GM12878 (cell line): Measurements from ENCODE around the gene GUCY1A2. TPM values are rescaled to one million over a fixed set of nuclear protein-coding genes. Genes with fewer than 3 reads are reported as not detected.
A peak's percentile ranks its signal among the peaks of the same experiment; 100 is the strongest.

Source experiments
- BCL11A ChIP-seq: IDR thresholded peaks from 2 replicates; pipeline ENCODE4 v1.6.1; 2011; ENCODE audit warnings: low read depth, low read length
- BCL3 ChIP-seq: IDR thresholded peaks from 2 replicates; pipeline ENCODE4 v1.6.1; 2011; ENCODE audit warnings: borderline replicate concordance, low read depth, mild to moderate bottlenecking, moderate library complexity, low read length; ENCODE audit not compliant: insufficient read depth, poor library complexity, severe bottlenecking
- CBX5 ChIP-seq: sonication (generic); IDR thresholded peaks from 2 replicates; pipeline ENCODE4 v1.6.1; 2016; ENCODE audit warnings: low read depth, moderate library complexity, mild to moderate bottlenecking, inconsistent platforms
- MTA2 ChIP-seq: fragments of 450-650 bp; IDR thresholded peaks from 2 replicates; pipeline ENCODE4 v1.6.1; 2016; ENCODE audit warnings: low read depth, mild to moderate bottlenecking, moderate library complexity
- PAX5 ChIP-seq: IDR thresholded peaks from 2 replicates; pipeline ENCODE4 v1.6.1; 2011; ENCODE audit warnings: low read depth, low read length, borderline replicate concordance
- SKIL ChIP-seq: fragments of 450-650 bp; IDR thresholded peaks from 2 replicates; pipeline ENCODE4 v1.6.1; 2017; ENCODE audit warnings: mild to moderate bottlenecking, low read depth, inconsistent platforms; ENCODE audit not compliant: poor library complexity, severe bottlenecking
- ZBED1 ChIP-seq: IDR thresholded peaks from 2 replicates; pipeline ENCODE4 v1.6.1; 2016; ENCODE audit warnings: borderline replicate concordance
- ZNF207 ChIP-seq: fragments of 450-650 bp; IDR thresholded peaks from 2 replicates; pipeline ENCODE4 v1.6.1; 2014; ENCODE audit warnings: antibody characterized with exemption, mild to moderate bottlenecking, borderline replicate concordance
- polyA plus RNA-seq, 11 experiments: library from polyadenylated mRNA; depleted of rRNA in 4 of 11; unstranded in 6 of 11; stranded (reverse) in 5 of 11; fragments of >200 nt; fragmentation: Nextera tagmentation in 4 of 11; fragmentation: Illumina TruSeq in 1 of 11; extraction: Ambion mirVana in 4 of 11; extraction: Trizol in 1 of 11; gene quantifications; 1 replicate in 1 of 11; 2 replicates in 10 of 11; pipeline versions ENCODE4 v1.2.1 to v1.2.3, GENCODE V29; 2011 to 2016; ENCODE audit warnings: inconsistent platforms in 2 of 11, missing spikeins in 2 of 11, low read depth in 1 of 11
- total RNA-seq, 4 experiments: library from RNA; depleted of rRNA in 3 of 4; stranded (reverse); fragments of >200 nt in 3 of 4; fragmentation: Illumina TruSeq in 1 of 4; extraction: Trizol in 1 of 4; gene quantifications; 2 replicates each; pipeline versions ENCODE4 v1.2.1 to v1.2.3, GENCODE V29; 2013 to 2021

The GUCY1A2 gene
- total and polyA plus RNA-seq, 10 of the 15 experiments (the other 5 are each of a cell fraction or from before 2014, with no cell fraction given) = under 0.01 to 0.03 (median under 0.01) TPM; not detected in 4

GRCh38 chr11:107041088-107041444 is 22.8 kb upstream of the GUCY1A2 start (continued):
- TF ChIP-seq MTA2 (peak; percentile 70), SKIL (peak; percentile 52), PAX5 (0 out of 2 replicates have a peak, but pooled peaks have one; percentile 54), CBX5 (peak; percentile 39; the same call in 1 of the 2 replicates), BCL11A (peak; percentile 89), ZBED1 (peak; percentile 78; the same call in 1 of the 2 replicates), ZNF207 (no peak), BCL3 (peak; percentile 89)
